ENCODE data around the gene NIPAL1.
A peak's percentile ranks its signal among the peaks of the same experiment; 100 is the strongest.

NIPAL1 gene

DNA sequence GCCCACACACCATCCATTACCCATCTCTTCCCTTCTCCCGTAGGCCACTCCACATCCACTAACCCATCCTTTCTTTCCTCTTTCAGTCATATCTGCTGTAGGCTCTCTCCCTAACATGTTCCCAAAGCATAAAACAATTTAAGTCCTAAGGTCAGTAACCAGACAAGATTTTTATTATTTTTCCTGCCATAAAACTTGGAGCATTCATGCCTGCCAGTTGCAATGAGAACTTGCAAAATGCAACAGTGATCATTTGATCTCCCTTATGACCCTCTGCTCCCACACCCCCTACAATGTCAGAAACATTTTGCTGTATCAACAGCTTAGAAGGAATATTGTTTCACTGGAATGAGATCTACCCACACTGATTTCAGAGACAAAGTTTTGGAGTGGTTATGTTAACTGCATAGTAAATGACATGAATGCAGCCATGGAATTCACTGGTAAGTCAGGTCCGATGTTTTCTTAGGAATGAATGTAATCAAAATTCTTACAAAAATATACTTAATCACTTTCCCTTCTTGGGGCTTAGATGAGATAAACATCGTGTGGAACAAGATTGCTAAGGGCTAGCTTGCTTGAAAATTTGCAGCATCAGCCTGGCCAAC, 5.7 kb downstream of the NIPAL1 start:
- in situ Hi-C loops (cut with MboI; ENCODE audit: low sequenced_read_pairs, unreplicated experiment), result no loop called here
- no peak for TF ChIP-seq CTCF (IDR thresholded peaks at IDR 0.05; ENCODE audit: borderline replicate concordance, control extremely low read depth, extremely low read depth, insufficient read depth, missing control alignments)
- DNase-seq (ENCODE audit: low spot score), result no peak

DNA sequence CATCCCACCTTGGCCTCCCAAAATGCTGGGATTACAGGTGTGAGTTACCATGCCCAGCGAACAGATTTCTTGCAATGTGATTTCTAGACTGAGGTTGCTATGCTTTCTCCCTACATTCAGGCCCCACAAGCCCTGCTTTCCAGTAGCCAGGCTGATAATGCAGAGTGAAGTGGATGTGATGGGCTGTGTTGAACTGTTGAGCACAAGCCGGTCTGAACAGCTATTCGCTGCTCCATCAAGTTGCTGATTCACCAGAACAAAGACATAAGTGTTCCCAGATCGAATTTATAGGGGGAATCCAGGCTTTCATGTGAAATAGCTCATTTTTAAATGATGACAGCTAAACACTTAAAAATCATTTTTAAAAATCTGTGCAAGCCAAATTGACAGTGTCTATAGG, 8.0 kb downstream of the NIPAL1 start:
- in situ Hi-C loops (cut with MboI; ENCODE audit: low sequenced_read_pairs, unreplicated experiment), result no loop called here
- TF ChIP-seq CTCF (IDR thresholded peaks at IDR 0.05; ENCODE audit: borderline replicate concordance, control extremely low read depth, extremely low read depth, insufficient read depth, missing control alignments), result no peak
- no peak for DNase-seq (ENCODE audit: low spot score)

DNA sequence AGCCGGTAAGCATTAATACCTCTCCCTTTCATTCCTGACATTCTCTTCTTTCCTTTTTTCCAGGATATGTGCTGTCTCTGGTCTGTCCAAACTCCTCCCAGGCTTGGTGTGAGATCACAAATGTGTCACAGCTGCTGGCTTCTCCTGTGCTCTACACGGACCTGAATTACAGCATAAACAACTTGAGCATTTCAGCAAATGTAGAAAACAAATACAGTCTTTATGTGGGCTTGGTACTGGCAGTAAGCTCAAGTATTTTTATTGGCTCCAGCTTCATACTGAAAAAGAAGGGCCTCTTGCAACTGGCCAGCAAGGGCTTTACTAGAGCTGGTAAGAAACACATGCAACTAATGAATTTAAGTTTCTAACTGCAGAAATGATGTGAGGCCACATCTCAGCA, 8.4 kb downstream of the NIPAL1 start:
- in situ Hi-C loops (cut with MboI; ENCODE audit: low sequenced_read_pairs, unreplicated experiment), result no loop called here
- no peak for DNase-seq (ENCODE audit: low spot score)
- TF ChIP-seq CTCF (IDR thresholded peaks at IDR 0.05; ENCODE audit: borderline replicate concordance, control extremely low read depth, extremely low read depth, insufficient read depth, missing control alignments), result no peak

GRCh38 chr4:48027653-48028052, 11.1 kb downstream of the NIPAL1 start:
- DNase-seq (ENCODE audit: low spot score), result peak; percentile 51
- in situ Hi-C loops (cut with MboI; ENCODE audit: low sequenced_read_pairs, unreplicated experiment), result no loop called here
- no peak for TF ChIP-seq CTCF (IDR thresholded peaks at IDR 0.05; ENCODE audit: borderline replicate concordance, control extremely low read depth, extremely low read depth, insufficient read depth, missing control alignments)

DNA sequence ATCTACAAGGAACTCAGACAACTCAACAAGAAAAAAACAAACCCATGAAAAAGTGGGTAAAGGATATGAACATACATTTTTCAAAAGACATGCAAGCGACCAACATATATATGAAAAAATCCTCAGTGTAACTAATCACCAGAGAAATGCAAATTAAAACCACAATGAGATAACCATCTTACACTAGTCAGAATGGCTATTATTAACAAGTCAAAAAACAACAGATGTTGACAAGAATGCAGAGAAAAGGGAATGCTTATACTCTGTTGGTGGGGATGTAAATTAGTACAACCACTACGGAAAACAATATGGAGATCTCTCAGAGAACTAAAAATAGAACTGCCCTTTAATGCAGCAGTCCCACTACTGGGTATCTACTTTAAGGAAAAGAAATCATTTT, 12.1 kb downstream of the NIPAL1 start:
- no peak for TF ChIP-seq CTCF (IDR thresholded peaks at IDR 0.05; ENCODE audit: borderline replicate concordance, control extremely low read depth, extremely low read depth, insufficient read depth, missing control alignments)
- no peak for DNase-seq (ENCODE audit: low spot score)
- in situ Hi-C loops (cut with MboI; ENCODE audit: low sequenced_read_pairs, unreplicated experiment), result no loop called here

DNA sequence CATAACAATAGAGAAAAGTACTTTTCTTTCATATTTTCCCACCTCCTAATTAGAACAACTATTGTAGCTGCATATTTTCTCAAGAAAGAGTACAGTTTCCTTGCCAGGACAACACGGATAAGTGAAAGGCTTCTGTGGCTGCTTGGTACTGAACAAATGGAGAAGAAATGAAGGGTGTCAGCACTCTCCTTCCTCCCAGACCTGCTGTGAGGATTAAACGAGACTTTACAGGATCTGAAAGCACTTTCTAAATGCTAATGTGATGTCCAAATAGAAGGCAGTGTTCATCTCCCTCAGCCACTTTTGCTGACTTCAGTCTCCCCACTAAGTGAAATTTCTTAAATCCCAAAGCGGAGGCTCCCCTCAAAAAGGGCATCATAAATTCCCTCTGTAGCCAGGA, 13.9 kb downstream of the NIPAL1 start:
- in situ Hi-C loops (cut with MboI; ENCODE audit: low sequenced_read_pairs, unreplicated experiment), result no loop called here
- TF ChIP-seq CTCF (IDR thresholded peaks at IDR 0.05; ENCODE audit: borderline replicate concordance, control extremely low read depth, extremely low read depth, insufficient read depth, missing control alignments), result no peak
- no peak for DNase-seq (ENCODE audit: low spot score)
